HUDEP-2 (cell line): ENCODE data around the gene NFIB.

Source experiments
- DNase-seq, 76 experiments: peaks; one replicate each; lab custom pipeline; 2025; ENCODE audit not compliant: unreplicated experiment in 76 of 76; lab: John Stamatoyannopoulos, UW

Gene NFIB

DNA sequence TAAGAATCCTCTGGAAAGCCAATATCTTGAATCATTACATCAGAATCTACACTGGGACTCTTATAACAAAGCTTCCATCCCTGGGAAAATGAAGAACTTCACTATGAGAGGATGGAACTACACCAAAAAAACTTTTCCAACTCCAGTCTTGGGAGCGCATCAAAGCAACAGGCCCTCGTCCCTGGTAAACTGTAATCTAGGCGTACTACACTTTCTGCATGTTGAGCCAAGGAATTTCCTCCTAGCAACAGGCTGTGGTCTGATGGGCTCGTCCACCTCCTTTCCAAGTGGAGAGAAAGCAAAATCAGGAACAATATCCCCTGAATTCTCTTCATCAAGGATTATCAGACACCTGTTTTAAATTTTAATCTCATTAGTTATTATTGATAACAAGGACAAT lies 94.1 kb downstream of the NFIB start:
- DNase-seq, result no peak

DNA sequence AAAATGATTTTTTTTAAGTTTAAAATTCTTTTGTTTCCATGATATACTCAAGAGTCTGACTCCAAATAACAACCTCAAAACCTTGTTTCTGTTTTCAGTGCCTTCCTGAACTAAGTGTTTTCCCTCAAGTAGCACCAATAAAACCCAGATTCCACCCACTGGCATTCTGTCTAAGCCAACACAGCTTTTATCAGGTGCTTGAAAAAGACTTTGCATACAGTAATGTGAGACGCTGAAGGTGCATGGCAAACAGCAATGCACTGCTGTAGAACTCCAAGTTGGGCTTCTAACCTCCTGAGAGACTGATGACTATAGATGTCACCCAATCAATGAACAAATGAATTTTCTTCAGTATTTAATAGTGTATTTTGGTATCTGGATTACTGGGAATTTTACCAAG lies 95.7 kb downstream of the NFIB start:
- DNase-seq, result no peak

GRCh38 chr9:14216612-14217194 lies 97.2 kb downstream of the NFIB start:
- no peak for DNase-seq

- no peak for DNase-seq
These were observed 98.3 kb downstream of the NFIB start for GRCh38 chr9:14215614-14216013.

DNA sequence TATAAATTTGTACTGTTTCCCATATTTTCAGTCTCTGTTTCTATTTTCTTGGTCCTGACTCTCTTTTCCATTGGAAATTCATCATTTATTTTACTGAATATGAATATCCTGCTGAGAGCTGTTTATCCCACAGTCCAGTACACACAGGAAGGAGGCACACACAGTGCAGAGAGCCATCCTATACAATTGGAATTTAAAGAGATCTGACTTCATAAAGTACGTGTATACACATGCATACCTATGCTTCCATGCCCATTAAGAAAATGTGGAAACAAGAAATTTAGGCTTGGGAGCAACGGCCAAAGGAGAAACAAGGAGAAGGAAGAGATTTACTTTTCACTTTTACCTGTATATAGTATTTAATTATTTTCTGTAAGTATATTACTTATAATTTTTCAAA lies 99.2 kb downstream of the NFIB start:
- no peak for DNase-seq

GRCh38 chr9:14214065-14214684 lies 99.8 kb downstream of the NFIB start:
- DNase-seq, result no peak

- no peak for DNase-seq
These were observed 100.4 kb downstream of the NFIB start for GRCh38 chr9:14213504-14213903.

DNA sequence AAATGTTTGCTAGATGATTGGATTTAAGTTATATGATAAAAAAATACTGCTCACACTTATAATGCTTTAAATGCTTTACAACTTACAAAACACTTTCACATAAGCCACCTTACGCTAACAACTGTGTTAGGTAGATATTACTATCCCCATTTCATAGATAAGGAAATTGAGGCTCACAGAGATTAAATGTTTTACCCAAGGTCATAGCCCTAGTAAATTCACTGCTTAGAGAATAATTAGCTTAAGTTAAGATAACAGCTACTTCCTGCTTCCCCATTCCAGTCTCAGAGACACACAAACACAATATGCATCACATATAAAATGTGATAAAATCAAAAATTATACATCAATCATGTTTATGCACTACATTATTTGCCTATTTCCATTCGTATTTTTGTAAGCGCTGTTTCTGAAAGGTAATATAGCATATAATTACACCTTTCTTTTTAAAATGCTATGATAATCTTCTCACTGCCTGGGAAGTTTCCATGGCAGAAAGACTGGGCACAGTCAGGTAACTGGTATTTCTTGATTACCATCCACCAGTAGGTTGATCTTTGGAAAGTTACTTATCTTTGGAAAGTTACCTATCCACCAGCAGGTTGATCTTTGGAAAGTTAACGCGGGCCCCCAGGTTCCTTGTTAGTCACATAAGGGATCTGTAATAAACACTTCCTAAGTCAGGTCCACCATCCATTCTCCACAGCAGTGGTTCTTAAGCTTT lies 101.1 kb downstream of the NFIB start:
- no peak for DNase-seq

- no peak for DNase-seq
These were observed 101.9 kb downstream of the NFIB start for GRCh38 chr9:14212077-14212476.

DNA sequence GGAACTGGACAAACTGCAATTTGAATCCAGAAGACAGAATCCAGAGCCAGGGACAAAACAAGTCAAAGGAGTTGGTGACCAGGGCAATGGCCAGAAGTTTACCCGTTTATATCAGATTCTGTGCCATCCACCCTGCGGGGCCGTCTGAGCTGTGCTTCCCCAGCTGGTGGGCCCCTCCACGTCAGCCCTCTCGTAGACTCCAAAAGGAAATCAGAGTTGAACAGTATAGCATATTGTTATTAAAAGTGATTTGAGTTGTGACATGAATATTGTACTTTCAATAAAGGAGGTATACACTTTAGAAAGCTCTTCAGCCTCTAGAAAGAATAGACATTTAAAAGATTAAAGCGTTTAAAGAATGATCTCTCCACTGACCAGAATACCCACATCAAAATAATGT lies 102.4 kb downstream of the NFIB start:
- no peak for DNase-seq

GRCh38 chr9:14210428-14210827 lies 103.5 kb downstream of the NFIB start:
- no peak for DNase-seq

- no peak for DNase-seq
These were observed 104.3 kb downstream of the NFIB start for GRCh38 chr9:14209399-14210345.

- DNase-seq, result no peak
These were observed 106.5 kb downstream of the NFIB start for GRCh38 chr9:14207352-14207995.

DNA sequence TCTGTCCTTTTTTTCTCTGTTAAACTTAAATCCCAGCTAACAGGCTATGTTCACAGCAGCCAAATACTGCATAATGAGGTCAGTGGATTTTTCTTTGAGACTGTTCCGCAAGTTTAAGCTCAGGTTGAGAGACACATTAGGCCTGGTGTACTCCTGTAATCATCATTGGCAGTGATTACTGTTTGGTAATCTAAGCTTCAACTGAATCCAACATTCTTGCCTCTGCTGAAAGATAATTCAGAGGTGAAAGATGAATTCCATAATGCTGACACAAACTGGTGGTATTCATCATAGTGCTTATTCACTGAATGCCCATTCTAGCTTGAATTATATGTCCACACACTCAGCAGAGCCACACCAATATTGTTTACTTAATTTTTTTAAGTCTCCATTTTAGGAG lies 108.5 kb downstream of the NFIB start:
- DNase-seq, result no peak

- no peak for DNase-seq
These were observed 110.4 kb downstream of the NFIB start for GRCh38 chr9:14203356-14204056.

GRCh38 chr9:14198841-14199455 lies 115.0 kb downstream of the NFIB start:
- no peak for DNase-seq

GRCh38 chr9:14198047-14198840 lies 115.7 kb downstream of the NFIB start:
- no peak for DNase-seq

DNA sequence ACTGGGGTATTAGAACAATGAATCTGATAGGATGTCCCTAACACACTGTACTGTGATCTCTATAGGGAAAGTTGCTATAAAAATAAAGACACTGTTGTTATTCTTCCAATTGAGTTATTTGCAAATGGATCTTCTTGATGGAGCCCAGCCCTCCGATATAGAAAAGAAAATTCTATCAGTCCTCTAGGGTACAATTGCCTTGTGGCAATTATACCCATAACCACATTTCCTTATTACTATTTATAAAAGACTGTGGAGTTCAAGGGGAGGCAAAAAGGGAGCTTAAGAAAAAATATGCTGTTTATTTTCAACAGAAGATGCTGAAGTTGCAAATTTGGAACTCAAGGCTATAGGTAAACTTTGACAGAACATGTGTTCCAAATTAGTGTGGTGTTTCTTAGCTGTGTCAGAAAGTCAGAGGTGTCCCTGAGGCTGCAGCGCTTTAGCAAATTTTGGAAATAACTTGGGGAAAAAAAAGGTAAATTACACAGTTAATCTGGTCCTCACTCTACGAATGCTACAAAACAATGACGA lies 116.5 kb downstream of the NFIB start:
- no peak for DNase-seq
